ENCODE measurements around the gene ZMIZ1.
"Not testable (repeated sequence)": the region's sequence is repeated elsewhere in the genome, so short reads cannot be mapped to it uniquely, and the experiment has no call there.

ZMIZ1 gene

DNA sequence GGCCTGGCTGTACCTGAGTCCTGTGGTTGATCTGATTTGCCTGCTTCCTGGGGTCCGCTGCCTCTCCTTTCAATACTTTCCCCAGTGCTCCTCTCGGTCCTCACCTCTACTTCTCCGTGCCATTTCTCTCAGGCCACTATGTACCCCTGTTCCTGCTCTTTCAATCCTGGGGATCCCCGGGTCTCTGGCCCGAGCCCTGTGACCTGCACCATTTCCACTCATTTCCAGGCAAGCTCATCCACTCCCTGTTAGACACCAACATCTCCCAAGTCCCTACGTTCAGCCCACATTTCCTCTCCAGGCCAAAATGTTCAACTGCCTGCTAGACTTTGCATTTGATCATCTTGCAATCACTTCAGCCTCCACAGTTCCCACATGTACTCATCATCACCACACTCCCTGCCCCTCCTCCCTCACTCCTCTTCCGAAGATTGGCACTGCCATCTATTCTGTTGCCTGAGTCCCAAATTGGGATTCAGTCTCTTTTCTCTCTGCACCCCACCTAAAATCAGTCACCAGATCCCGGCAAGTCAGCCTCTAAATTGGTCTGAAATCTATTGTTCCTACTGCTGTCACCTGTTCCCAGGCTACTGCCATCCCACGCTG lies 34.4 kb upstream of the ZMIZ1 start:
- DNase-seq, result no peak

DNA sequence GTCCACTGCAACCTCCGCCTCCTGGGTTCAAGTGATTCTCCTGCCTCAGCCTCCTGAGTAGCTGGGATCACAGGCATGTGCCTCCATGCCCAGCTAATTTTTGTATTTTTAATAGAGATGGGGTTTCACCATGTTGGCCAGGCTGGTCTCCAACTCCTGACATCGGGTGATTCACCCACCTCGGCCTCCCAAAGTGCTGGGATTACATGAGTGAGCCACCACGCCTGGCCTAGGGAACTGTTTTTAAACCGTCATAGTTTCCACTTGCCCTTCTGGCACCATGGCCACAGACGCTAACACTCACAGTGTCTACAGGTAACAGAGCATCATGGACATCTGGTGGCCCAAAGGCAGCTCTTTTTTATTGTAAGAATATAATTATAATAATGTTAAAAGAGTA lies 32.4 kb upstream of the ZMIZ1 start:
- DNase-seq, result not testable (repeated sequence)

DNA sequence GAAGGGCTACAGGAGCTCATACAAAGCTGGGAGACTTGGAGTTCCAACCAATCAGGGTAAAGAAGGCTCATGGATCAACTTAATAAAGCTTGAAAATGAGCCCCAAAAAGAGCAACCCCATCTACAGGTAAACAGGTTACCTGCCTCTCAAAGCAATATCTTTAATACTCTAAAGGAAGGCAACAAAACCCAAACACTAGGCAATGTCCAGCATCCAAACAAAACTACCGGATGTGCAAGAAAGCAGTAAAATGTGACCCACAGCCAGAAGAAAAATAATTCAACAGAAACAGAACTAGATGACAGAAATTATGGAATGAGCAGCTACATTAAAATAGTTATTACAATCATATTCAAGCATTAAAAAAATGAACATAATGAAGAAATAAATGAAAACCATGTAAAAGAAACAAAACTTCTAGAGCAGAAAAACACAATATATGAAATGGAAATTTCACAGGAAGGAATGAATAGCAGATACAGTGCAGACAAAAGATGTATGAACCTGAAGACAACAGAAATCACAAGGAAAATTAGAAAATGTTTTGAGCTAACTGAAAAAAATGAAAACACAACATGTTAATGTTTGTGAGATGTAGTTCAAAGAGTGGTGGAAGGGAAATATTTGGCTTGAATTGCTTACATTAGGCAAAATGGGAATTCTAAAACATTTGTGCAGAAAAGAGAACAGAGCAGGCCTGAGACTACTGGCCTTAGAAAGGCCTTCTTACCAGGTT lies 30.5 kb upstream of the ZMIZ1 start:
- DNase-seq, result no peak

DNA sequence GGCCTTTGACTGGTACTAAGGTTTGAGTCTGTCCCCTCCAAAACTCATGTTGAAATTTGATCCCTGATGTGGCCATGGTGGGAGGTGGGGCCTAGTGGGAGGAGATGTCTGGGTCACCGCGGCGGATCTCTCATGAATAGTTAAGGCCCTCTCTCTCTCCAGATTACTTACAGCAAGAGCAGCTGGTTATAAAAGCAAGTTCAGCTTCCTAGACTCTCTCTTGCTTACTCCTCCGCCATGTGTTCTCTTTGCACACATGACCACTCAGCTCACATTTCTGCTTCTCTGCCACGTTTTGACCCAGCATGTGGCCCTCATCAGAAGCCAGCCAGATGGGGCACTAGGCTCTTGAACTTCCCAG lies 29.9 kb upstream of the ZMIZ1 start:
- no peak for DNase-seq

DNA sequence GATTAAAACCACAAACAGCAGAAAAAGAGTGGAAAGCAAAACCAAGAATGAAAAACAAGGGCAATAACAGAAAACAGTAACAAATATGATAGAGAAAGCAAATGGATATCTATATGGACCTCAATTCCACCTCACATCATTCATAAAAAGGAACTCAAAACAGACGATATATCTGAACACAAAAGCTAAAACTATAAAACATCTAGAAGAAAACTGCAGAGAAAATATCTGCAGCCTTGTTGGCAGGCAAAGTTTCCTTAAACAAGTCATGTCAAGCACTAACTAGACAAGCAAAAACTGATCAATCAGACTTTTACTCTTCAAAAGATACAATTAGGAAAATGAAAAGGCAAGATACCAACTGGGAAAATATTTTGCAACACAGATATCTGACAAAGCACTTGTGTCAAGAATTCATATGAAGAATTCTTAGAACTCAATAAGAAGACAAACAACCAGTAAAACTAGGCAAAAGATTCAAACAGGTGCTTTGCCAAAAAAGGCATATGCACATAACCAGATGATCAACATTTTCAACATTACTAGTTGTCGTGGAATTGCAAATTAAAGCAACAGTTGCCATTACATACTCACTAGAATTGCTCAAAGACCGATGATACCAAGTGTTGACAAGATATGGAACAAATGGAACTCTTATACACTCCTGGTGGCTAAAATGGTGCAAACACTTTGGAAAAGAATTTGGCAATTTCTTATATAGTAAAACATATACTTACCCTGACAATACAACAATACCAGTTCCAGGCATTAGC lies 25.9 kb upstream of the ZMIZ1 start:
- DNase-seq, result no peak

DNA sequence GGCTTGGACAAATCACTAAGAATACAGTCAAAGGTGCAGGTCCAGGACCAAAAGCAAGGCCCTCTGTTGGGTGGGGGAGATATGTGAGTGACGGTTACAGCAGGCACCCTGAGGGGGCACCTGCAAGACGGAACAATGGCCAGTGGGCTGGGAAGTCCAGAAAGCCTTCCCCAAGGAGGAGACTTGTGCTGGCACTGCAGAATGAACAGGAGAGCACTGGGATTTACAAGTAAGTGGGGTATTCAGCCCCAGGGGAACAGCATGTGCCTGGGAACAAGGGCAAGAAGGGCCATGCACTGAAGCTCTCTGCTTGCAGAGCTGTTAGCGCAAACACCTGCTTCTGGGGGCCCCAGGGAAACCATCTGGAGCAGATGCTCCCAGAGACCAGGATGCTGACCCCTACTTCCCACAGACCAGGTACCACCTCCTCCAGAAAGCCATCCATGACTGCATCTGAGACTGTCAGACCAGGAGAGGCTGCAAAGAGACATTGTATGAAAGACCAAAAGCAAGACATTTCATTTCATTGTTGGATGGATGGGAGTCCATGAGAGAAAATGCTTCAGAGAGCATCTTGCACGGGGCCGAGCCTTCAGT lies 24.6 kb upstream of the ZMIZ1 start:
- no peak for DNase-seq

DNA sequence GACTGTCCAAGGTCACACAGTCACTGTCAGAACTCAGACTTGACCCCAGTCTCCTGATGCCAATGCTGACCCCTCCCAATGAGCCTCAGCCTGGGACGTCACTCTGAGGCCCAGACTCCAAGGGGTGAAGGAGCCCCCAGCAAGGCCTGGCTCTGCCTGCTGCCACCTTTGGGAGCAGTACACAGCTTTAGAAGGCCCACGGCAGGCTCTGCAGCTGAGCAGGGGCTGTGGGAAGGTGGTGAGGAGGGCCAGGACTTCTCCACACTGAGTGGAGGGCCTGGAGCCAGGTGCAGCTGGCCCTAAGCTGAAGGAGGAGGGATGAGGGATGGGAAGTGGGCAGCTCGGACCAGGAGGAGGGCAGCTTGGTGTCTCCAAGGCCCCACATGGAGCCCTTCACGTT lies 23.9 kb upstream of the ZMIZ1 start:
- no peak for DNase-seq

DNA sequence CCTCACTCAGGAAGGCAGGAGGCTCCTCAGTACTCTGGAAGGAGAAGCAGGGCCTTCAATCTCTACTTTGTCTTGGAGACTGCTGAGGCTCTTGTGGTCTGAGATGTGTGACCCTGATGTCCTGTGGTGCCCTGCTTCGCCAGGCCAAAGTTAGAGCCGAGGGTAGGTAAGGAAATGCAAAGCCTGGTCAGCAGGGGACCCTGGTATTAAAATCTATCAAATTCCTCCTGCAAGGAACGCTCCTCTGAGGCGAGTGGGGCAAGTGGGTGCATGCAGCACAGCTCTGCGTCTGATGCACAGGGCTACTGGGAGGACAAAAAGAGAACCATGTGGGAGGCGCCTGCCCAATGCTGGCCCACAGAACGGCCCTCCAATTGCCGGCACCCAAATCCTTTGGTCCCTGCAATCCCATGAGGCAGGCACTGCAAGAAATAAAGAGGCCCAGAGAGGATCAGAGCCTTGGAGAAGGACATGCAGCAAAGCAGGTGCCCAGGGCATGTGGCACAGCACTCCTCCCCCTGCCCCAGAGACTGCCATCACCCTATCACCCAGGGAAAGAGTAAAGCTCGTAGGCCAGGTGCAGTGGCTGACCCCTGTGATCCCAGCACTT lies 23.1 kb upstream of the ZMIZ1 start:
- no peak for DNase-seq

DNA sequence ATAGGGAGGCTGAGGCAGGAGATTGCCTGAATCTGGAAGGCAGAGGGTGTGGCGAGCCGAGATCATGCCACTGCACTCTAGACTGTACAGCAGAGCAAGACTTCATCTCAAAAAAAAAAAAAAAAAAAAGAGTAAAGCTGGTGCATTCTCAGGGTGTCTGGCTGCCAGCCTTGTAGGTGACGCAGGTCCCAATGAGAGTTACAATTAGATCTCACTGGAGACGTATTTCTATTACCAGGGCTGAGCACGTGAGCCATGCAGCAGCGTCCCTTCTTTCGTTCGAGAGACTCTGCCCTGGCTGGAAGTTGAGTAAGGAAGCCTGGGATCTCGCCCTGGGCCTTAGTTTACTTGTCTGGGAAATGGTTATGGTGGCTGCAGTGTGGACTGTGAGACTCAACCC lies 22.4 kb upstream of the ZMIZ1 start:
- DNase-seq, result no peak

DNA sequence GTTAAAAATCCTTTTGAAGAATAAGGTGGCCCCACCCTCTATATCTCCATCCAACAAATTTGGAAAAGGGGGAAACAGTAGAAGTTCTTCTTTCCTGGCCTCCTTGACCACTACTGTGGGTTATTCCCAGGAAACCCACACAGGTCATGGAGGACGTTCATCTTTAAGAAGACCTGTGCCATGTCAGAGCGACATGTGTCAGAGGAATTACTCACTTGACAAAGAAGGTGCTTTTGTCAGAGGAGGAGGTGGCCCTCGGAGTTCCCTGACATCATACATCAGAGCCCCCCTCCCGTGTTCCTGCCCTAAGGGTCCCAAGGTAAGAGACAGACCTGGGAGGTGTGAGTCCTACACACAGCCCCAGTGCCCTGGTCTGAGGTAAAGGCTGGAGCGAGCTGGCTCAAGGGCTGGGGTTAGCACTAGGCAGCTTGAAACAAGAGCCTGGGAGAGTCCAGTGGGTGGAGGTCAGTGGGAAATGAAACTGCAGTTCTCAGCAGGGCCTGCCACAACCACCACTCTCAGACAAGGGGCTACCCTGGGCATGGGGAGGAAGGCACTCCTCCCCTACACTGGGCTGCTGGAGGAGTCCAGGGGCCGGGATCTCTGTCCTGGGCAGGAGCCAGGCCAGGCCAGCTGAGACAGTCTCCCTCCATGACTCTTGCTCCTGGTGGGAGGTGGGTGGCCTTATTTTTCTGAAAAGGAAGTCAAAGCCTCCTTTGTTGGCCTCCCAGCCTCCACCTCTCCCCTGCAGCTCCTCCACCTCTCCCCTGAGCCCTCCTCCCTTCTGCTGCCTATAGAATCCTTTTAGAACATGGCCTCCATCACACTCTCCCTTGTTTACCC lies 21.8 kb upstream of the ZMIZ1 start:
- no peak for DNase-seq

DNA sequence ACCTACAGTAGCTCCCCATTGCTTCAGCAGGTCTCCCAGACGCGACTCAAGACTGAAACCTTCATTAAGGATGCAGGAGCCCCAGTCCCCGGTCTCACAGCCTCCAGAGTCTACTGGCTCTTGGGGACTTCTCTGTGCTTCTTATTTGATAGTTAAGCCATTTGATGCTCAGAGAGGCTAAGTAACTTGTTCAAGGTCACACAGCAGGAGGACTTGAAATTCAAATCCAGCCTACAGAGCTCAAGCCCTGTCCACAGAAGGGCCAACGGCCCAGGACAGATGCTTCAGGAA lies 21.2 kb upstream of the ZMIZ1 start:
- DNase-seq, result no peak

DNA sequence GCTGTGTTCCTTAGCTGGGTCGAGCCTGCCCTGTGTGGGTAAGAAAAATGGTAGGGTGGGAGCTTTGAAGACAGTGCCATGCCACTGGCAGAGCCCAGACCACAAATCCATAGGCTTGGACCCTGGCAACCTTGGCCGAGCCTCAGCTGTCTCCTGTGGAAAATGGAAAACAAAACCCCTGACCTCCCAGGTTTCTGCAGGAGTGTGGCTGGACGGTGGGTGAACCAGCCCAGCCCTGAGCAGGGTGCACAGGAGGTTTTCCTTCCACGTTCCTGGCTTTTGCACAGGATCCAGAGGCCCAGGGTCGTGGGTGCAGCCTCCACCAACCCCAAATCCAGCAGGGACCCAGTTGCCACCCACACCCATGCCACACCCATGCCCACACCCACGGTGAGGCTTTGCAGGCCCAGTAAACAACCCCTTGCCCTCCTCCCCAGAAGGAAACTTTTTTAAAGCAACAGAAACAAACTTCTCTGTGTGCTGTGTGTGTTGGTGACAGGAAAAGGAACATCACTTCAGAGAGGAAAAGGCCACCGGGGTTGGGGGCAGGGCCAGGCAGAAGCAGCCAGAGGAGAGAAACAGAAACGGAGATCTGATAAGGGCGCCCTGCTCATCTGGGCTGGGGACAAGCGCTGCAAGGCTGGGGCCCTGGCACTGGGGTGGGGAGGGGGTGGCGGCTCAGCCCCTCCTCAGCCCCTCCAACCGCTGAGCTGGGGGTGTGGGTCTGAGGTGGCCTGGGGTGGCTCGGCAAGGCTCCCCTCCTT lies 20.7 kb upstream of the ZMIZ1 start:
- DNase-seq, result no peak

DNA sequence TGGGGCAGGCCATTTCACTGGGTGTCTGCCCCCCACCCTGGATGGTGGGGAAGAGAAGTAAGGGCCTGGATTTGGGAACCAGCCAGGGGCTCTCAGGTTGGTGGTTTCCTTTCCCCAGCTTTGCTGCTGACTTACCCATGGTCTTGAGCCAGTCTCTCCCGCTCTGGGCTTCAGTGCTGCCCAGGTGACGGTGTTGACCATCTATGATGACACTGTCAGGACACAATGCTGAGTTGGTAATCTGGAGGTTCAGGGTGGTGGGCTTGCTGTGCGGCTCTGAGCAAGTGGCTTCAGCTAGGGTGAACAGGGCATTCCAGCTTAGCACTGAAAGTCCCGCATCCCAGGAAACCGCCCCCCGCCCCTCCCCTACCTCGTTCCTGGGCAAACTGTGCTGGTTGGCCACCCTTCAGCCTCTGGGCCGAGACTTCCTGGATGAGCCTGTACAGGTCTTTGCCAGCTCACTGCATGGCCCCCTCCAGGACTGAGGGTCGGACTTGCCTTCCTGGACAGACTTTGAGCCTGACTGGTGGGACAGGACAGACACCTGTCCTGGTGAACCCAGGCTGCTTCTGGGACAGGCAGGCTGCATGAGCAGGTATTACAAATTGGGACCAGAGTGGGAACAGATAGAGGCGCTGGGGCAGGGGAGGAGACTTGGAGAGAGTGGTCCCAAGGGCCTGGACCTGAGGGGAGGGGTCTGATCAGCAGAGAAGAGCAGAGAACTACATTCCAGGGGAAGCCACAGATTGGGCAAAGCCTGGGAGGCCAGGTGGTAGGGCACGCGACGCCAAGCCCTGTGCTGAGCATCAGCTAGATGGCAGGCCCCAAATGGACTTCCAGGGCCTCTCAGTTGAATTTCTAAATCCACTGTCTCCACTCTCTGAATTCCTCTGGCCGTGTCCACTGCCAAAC lies 19.9 kb upstream of the ZMIZ1 start:
- no peak for DNase-seq

DNA sequence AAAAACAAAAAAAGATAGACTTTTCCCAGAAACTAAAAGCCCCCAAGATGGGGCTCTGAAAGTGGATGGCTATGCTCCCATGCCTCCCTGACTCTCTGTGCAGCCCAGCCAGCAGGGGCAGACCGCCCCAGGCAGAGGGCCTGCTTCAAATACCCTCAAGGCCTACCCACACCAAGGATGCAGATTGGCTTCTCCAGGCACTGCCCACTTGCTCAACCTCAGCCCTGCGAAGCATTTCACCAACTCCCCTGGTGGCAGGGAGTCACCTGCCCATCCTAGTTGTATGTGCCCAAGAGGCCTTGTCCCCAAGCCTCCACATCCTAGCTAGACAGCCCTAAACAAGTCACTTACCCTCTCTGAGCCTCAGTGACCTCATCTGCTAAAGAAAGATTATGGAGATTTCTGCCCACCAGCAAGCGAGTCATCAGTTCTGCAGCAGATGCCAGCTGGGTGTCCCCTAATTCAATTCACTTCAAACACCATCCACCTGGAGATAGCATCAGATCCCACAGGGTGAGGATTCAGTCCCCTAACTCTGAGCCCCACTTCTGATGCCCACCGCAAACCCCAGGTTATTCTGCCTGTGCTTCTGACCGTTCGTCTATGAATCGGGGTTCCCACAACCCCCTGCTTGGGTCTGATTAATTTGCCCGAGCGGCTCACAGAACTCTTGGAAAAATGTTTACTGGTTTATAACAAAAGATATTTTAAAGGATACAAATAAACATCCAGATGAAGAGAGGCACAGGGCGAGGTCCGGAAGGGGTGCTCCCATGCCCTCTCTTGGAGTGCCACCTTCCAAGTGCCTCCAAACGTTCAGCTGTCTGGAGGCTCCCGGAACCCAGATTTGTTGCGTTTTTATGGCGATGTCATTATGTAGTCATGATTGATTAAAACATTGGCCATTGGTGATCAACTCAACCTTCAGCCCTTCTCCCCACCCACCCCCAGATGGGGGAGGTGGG lies 18.6 kb upstream of the ZMIZ1 start:
- no peak for DNase-seq

DNA sequence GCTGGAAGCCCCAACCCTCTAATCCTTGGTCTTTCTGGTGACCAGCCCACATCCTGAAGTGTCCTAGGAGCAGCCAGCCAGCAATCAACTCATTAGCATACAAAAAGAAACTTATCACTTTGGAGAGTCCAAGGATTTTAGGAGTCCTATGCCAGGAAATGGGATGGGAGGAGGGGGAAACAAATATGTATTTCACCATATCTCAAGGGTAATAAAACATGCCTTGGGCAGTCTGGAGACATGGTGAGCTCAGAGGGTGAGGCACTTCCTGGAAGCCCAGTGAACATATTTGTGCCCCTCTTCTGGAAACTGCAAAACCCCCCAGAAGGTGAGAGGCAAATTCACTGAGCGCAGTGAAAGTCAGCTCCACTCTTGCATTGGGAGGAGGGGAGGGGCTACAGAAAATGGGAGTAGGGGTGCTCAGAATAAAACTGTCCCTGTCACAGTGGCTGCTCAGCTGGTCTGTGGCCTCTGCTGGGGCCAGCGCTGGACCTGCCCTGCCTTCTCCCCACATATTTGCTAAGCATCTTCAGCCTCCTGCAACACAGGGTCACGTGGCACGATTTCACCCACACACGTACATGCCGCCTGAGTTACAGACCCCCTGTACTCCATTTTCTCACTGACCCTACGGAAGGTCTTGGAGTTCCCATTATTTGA lies 17.7 kb upstream of the ZMIZ1 start:
- DNase-seq, result no peak

DNA sequence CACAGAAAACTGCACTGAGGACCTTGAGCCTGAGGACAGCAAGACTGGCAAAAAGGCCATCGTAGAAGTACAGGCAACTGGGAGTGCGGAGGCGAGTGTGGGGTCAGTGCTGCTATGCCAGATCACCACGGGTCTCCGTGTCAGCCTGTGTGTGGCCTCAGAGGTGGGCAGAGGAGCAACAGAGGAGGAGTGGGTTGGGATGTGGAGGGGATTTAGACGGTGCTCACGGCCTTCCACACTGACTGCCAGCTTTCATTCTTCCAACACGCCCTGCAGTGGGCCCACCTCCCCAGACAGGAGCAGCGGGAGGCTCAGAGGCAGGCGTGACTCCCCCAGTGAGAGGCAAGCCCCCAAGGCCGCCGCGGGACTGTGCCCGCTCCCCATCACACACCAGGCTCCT lies 17.0 kb upstream of the ZMIZ1 start:
- no peak for DNase-seq

DNA sequence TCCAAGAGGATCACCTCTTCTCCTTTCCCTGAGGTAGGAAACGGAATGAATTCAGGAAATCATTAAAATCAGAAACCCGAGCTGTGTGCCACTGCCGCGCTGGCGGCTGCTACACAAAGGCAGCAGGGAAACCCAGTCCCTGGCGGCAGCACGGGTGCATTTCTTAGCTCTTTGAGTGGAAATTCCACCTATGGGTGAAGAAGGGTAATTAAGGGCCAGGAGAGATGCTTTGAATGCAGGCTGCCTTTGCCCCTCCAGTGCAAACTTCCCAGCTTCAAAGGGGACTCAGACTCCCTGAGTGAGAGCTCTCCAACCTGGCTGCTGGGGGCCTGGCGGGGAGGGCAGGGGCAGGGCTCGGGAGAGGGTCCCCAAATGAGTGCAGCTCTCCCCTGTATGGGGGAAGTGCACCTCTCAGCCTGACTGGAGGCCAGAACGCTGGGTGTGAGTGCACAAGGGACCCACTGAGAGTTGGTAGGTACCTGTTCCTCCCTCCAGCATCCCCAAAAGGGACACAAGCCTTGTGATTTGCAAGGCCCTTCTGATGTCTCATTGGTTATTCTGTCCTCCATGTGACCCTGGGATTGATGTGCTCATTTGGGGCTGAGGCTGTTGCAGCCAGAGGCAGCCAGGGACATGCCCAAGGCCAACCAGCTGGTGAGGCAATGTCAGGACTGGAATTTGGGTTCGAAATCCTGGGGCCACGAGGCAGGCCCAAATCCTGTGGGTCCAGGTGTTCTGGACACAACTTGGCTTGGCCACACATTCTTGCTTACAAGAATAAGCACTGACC lies 16.3 kb upstream of the ZMIZ1 start:
- peak; percentile 54 for DNase-seq

DNA sequence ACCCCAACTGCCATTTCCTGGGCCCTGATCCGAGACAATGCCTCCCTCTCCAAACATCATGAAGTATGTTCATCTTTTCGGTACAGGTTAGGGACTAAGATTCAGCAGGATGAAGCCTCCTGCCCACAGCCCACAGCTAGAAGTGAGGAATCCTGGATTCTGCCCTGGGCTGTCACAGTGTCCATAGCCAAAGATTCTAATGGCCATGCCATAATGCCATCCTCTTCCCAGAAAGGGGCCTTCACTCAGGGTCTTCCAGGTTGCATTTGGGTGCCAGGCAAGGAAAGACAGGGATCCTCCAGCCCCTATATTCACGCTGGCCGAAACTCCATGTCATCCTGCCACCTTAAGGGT lies 15.7 kb upstream of the ZMIZ1 start:
- DNase-seq, result no peak

Data from 8988T (cell line).